WTC11 (cell line): ENCODE measurements around the gene RPTN.

Experiments
- E2F1 ChIP-seq: sonication (generic); formaldehyde crosslinking; IDR thresholded peaks from 2 replicates; pipeline ENCODE4 v1.8.0; 2022; ENCODE audit warnings: mild to moderate bottlenecking, missing genetic modification reagents
- ELF4 ChIP-seq: sonication (generic); formaldehyde crosslinking; IDR thresholded peaks from 2 replicates; pipeline ENCODE4 v1.8.1; 2022; ENCODE audit warnings: low read depth, mild to moderate bottlenecking, moderate library complexity, missing genetic modification reagents
- FOXJ3 ChIP-seq: sonication (generic); formaldehyde crosslinking; IDR thresholded peaks from 2 replicates; pipeline ENCODE4 v1.9.0; 2021; ENCODE audit warnings: missing genetic modification reagents, mild to moderate bottlenecking, borderline replicate concordance
- SP1 ChIP-seq: sonication (generic); formaldehyde crosslinking; conservative IDR thresholded peaks from 2 replicates; pipeline ENCODE4 v1.8.1; 2022; ENCODE audit warnings: missing genetic modification reagents
- TEAD4 ChIP-seq: sonication (generic); formaldehyde crosslinking; IDR thresholded peaks from 2 replicates; pipeline ENCODE4 v1.8.0; 2022; ENCODE audit warnings: mild to moderate bottlenecking, missing genetic modification reagents
- ZNF232 ChIP-seq: sonication (generic); formaldehyde crosslinking; IDR thresholded peaks from 2 replicates; pipeline ENCODE4 v1.8.0; 2022; ENCODE audit warnings: mild to moderate bottlenecking, missing genetic modification reagents
- TF ChIP-seq, protein P1 (sequence below): sonication (generic); formaldehyde crosslinking; IDR thresholded peaks from 2 replicates; pipeline ENCODE4 v1.8.0; 2022; ENCODE audit warnings: mild to moderate bottlenecking, missing genetic modification reagents
- TF ChIP-seq, protein P2 (sequence below): fragments of 200-600 bp; IDR thresholded peaks from 2 replicates; pipeline ENCODE4 v1.8.0; 2022; ENCODE audit warnings: antibody characterized with exemption
- TF ChIP-seq, protein P3 (sequence below): sonication (generic); formaldehyde crosslinking; IDR thresholded peaks from 2 replicates; pipeline ENCODE4 v1.8.1; 2023; ENCODE audit warnings: mild to moderate bottlenecking, missing genetic modification reagents, moderate library complexity
- TF ChIP-seq, protein P4 (sequence below): sonication (generic); formaldehyde crosslinking; IDR thresholded peaks from 2 replicates; pipeline ENCODE4 v1.8.0; 2022; ENCODE audit warnings: missing genetic modification reagents
- TF ChIP-seq, protein P5 (sequence below): sonication (generic); formaldehyde crosslinking; IDR thresholded peaks from 2 replicates; pipeline ENCODE4 v1.8.0; 2023; ENCODE audit warnings: missing genetic modification reagents, mild to moderate bottlenecking, borderline replicate concordance
- TF ChIP-seq, protein P6 (sequence below): sonication (generic); formaldehyde crosslinking; IDR thresholded peaks from 2 replicates; pipeline ENCODE4 v1.8.0; 2023; ENCODE audit warnings: mild to moderate bottlenecking, missing genetic modification reagents
- TF ChIP-seq, protein P7 (sequence below): sonication (generic); formaldehyde crosslinking; IDR thresholded peaks from 2 replicates; pipeline ENCODE4 v1.8.1; 2023; ENCODE audit warnings: mild to moderate bottlenecking, moderate library complexity, missing genetic modification reagents

DNA sequence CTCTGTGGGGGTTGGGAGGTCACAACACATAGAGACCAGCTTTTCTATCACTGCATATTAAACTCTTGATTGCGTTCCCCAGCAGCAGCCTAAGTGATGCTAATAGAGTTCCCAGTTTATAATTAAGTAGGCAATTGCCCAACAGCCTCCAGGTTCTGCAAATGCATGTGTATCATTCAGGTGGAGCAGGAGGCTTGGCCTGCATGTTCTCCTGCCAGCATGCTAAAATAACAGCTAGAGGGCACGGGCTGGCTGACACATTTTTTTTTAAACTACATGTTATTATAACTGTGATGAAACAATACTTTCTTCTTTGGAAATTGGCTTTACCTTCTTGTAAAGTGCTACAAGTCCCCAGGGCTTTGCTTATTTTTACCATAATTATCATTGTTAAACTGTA lies 54.2 kb downstream of the RPTN start:
- TF ChIP-seq, protein P1, sequence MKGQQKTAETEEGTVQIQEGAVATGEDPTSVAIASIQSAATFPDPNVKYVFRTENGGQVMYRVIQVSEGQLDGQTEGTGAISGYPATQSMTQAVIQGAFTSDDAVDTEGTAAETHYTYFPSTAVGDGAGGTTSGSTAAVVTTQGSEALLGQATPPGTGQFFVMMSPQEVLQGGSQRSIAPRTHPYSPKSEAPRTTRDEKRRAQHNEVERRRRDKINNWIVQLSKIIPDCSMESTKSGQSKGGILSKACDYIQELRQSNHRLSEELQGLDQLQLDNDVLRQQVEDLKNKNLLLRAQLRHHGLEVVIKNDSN (CRISPR knock-in tag), result no peak
- TF ChIP-seq TEAD4 (CRISPR knock-in tag) (no peak), FOXJ3 (CRISPR knock-in tag) (no peak), SP1 (CRISPR knock-in tag) (no peak), ZNF232 (CRISPR knock-in tag) (no peak), E2F1 (CRISPR knock-in tag) (no peak), ELF4 (no peak)
- TF ChIP-seq, protein P2, sequence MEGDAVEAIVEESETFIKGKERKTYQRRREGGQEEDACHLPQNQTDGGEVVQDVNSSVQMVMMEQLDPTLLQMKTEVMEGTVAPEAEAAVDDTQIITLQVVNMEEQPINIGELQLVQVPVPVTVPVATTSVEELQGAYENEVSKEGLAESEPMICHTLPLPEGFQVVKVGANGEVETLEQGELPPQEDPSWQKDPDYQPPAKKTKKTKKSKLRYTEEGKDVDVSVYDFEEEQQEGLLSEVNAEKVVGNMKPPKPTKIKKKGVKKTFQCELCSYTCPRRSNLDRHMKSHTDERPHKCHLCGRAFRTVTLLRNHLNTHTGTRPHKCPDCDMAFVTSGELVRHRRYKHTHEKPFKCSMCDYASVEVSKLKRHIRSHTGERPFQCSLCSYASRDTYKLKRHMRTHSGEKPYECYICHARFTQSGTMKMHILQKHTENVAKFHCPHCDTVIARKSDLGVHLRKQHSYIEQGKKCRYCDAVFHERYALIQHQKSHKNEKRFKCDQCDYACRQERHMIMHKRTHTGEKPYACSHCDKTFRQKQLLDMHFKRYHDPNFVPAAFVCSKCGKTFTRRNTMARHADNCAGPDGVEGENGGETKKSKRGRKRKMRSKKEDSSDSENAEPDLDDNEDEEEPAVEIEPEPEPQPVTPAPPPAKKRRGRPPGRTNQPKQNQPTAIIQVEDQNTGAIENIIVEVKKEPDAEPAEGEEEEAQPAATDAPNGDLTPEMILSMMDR, result no peak
- TF ChIP-seq, protein P3, sequence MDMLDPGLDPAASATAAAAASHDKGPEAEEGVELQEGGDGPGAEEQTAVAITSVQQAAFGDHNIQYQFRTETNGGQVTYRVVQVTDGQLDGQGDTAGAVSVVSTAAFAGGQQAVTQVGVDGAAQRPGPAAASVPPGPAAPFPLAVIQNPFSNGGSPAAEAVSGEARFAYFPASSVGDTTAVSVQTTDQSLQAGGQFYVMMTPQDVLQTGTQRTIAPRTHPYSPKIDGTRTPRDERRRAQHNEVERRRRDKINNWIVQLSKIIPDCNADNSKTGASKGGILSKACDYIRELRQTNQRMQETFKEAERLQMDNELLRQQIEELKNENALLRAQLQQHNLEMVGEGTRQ (CRISPR knock-in tag), result no peak
- TF ChIP-seq, protein P4, sequence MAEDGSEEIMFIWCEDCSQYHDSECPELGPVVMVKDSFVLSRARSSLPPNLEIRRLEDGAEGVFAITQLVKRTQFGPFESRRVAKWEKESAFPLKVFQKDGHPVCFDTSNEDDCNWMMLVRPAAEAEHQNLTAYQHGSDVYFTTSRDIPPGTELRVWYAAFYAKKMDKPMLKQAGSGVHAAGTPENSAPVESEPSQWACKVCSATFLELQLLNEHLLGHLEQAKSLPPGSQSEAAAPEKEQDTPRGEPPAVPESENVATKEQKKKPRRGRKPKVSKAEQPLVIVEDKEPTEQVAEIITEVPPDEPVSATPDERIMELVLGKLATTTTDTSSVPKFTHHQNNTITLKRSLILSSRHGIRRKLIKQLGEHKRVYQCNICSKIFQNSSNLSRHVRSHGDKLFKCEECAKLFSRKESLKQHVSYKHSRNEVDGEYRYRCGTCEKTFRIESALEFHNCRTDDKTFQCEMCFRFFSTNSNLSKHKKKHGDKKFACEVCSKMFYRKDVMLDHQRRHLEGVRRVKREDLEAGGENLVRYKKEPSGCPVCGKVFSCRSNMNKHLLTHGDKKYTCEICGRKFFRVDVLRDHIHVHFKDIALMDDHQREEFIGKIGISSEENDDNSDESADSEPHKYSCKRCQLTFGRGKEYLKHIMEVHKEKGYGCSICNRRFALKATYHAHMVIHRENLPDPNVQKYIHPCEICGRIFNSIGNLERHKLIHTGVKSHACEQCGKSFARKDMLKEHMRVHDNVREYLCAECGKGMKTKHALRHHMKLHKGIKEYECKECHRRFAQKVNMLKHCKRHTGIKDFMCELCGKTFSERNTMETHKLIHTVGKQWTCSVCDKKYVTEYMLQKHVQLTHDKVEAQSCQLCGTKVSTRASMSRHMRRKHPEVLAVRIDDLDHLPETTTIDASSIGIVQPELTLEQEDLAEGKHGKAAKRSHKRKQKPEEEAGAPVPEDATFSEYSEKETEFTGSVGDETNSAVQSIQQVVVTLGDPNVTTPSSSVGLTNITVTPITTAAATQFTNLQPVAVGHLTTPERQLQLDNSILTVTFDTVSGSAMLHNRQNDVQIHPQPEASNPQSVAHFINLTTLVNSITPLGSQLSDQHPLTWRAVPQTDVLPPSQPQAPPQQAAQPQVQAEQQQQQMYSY (CRISPR knock-in tag), result no peak
- TF ChIP-seq, protein P5, sequence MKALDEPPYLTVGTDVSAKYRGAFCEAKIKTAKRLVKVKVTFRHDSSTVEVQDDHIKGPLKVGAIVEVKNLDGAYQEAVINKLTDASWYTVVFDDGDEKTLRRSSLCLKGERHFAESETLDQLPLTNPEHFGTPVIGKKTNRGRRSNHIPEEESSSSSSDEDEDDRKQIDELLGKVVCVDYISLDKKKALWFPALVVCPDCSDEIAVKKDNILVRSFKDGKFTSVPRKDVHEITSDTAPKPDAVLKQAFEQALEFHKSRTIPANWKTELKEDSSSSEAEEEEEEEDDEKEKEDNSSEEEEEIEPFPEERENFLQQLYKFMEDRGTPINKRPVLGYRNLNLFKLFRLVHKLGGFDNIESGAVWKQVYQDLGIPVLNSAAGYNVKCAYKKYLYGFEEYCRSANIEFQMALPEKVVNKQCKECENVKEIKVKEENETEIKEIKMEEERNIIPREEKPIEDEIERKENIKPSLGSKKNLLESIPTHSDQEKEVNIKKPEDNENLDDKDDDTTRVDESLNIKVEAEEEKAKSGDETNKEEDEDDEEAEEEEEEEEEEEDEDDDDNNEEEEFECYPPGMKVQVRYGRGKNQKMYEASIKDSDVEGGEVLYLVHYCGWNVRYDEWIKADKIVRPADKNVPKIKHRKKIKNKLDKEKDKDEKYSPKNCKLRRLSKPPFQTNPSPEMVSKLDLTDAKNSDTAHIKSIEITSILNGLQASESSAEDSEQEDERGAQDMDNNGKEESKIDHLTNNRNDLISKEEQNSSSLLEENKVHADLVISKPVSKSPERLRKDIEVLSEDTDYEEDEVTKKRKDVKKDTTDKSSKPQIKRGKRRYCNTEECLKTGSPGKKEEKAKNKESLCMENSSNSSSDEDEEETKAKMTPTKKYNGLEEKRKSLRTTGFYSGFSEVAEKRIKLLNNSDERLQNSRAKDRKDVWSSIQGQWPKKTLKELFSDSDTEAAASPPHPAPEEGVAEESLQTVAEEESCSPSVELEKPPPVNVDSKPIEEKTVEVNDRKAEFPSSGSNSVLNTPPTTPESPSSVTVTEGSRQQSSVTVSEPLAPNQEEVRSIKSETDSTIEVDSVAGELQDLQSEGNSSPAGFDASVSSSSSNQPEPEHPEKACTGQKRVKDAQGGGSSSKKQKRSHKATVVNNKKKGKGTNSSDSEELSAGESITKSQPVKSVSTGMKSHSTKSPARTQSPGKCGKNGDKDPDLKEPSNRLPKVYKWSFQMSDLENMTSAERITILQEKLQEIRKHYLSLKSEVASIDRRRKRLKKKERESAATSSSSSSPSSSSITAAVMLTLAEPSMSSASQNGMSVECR (CRISPR knock-in tag), result no peak
- TF ChIP-seq, protein P6, sequence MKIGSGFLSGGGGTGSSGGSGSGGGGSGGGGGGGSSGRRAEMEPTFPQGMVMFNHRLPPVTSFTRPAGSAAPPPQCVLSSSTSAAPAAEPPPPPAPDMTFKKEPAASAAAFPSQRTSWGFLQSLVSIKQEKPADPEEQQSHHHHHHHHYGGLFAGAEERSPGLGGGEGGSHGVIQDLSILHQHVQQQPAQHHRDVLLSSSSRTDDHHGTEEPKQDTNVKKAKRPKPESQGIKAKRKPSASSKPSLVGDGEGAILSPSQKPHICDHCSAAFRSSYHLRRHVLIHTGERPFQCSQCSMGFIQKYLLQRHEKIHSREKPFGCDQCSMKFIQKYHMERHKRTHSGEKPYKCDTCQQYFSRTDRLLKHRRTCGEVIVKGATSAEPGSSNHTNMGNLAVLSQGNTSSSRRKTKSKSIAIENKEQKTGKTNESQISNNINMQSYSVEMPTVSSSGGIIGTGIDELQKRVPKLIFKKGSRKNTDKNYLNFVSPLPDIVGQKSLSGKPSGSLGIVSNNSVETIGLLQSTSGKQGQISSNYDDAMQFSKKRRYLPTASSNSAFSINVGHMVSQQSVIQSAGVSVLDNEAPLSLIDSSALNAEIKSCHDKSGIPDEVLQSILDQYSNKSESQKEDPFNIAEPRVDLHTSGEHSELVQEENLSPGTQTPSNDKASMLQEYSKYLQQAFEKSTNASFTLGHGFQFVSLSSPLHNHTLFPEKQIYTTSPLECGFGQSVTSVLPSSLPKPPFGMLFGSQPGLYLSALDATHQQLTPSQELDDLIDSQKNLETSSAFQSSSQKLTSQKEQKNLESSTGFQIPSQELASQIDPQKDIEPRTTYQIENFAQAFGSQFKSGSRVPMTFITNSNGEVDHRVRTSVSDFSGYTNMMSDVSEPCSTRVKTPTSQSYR (CRISPR knock-in tag), result no peak
- TF ChIP-seq, protein P7, sequence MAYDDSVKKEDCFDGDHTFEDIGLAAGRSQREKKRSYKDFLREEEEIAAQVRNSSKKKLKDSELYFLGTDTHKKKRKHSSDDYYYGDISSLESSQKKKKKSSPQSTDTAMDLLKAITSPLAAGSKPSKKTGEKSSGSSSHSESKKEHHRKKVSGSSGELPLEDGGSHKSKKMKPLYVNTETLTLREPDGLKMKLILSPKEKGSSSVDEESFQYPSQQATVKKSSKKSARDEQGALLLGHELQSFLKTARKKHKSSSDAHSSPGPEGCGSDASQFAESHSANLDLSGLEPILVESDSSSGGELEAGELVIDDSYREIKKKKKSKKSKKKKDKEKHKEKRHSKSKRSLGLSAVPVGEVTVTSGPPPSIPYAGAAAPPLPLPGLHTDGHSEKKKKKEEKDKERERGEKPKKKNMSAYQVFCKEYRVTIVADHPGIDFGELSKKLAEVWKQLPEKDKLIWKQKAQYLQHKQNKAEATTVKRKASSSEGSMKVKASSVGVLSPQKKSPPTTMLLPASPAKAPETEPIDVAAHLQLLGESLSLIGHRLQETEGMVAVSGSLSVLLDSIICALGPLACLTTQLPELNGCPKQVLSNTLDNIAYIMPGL (CRISPR knock-in tag), result no peak
